Liver (tissue), 3 donors: Measurements from ENCODE around the gene CES5A.

ENCODE experiments used
- EGR1 ChIP-seq, 2 donors: IDR thresholded peaks; 2 replicates each; pipeline ENCODE4 v1.6.1; 2016 to 2018; ENCODE audit warnings: antibody characterized with exemption in 2 of 2, low read depth in 2 of 2
- FOXA2 ChIP-seq: IDR thresholded peaks from 2 replicates; pipeline ENCODE4 v1.6.1; 2016; ENCODE audit warnings: antibody characterized with exemption
- MAX ChIP-seq: IDR thresholded peaks from 2 replicates; pipeline ENCODE4 v1.6.1; 2016; ENCODE audit warnings: antibody characterized with exemption
- RAD21 ChIP-seq, 2 donors: IDR thresholded peaks; 2 replicates each; pipeline ENCODE4 v1.6.1; 2016; ENCODE audit warnings: antibody characterized with exemption in 2 of 2, mild to moderate bottlenecking in 2 of 2
- RXRA ChIP-seq, 2 donors: IDR thresholded peaks; 2 replicates each; pipeline ENCODE4 v1.6.1; 2017 to 2018; ENCODE audit warnings: antibody characterized with exemption in 2 of 2, mild to moderate bottlenecking in 1 of 2
- TAF1 ChIP-seq: conservative IDR thresholded peaks from 2 replicates; pipeline ENCODE4 v1.6.1; 2016; ENCODE audit warnings: antibody characterized with exemption, mild to moderate bottlenecking
- TF ChIP-seq, protein P1 (sequence below): fragments of 150-350 bp; IDR thresholded peaks from 2 replicates; pipeline ENCODE4 v1.5.1; 2017; ENCODE audit warnings: improper control_type of control experiment, low read depth, low read length; ENCODE audit not compliant: missing input control
- TF ChIP-seq, protein P2 (sequence below): IDR thresholded peaks from 2 replicates; pipeline ENCODE4 v1.6.1; 2016; ENCODE audit warnings: antibody characterized with exemption
- TF ChIP-seq, protein P3 (sequence below): IDR thresholded peaks from 2 replicates; pipeline ENCODE4 v1.6.1; 2016; ENCODE audit warnings: antibody characterized with exemption, mild to moderate bottlenecking
- donor health status: healthy.
- donor health status: healthy.

- TF ChIP-seq, protein P1, sequence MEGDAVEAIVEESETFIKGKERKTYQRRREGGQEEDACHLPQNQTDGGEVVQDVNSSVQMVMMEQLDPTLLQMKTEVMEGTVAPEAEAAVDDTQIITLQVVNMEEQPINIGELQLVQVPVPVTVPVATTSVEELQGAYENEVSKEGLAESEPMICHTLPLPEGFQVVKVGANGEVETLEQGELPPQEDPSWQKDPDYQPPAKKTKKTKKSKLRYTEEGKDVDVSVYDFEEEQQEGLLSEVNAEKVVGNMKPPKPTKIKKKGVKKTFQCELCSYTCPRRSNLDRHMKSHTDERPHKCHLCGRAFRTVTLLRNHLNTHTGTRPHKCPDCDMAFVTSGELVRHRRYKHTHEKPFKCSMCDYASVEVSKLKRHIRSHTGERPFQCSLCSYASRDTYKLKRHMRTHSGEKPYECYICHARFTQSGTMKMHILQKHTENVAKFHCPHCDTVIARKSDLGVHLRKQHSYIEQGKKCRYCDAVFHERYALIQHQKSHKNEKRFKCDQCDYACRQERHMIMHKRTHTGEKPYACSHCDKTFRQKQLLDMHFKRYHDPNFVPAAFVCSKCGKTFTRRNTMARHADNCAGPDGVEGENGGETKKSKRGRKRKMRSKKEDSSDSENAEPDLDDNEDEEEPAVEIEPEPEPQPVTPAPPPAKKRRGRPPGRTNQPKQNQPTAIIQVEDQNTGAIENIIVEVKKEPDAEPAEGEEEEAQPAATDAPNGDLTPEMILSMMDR = no peak
- TF ChIP-seq, protein P2, sequence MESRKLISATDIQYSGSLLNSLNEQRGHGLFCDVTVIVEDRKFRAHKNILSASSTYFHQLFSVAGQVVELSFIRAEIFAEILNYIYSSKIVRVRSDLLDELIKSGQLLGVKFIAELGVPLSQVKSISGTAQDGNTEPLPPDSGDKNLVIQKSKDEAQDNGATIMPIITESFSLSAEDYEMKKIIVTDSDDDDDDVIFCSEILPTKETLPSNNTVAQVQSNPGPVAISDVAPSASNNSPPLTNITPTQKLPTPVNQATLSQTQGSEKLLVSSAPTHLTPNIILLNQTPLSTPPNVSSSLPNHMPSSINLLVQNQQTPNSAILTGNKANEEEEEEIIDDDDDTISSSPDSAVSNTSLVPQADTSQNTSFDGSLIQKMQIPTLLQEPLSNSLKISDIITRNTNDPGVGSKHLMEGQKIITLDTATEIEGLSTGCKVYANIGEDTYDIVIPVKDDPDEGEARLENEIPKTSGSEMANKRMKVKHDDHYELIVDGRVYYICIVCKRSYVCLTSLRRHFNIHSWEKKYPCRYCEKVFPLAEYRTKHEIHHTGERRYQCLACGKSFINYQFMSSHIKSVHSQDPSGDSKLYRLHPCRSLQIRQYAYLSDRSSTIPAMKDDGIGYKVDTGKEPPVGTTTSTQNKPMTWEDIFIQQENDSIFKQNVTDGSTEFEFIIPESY = no peak
- no peak for TF ChIP-seq FOXA2
- no peak for TF ChIP-seq MAX
- TF ChIP-seq TAF1 = no peak
- TF ChIP-seq EGR1 (IDR thresholded peaks at IDR 0.05; ENCODE audit: low read depth in 2 of 2) = no peak
- TF ChIP-seq, protein P3, sequence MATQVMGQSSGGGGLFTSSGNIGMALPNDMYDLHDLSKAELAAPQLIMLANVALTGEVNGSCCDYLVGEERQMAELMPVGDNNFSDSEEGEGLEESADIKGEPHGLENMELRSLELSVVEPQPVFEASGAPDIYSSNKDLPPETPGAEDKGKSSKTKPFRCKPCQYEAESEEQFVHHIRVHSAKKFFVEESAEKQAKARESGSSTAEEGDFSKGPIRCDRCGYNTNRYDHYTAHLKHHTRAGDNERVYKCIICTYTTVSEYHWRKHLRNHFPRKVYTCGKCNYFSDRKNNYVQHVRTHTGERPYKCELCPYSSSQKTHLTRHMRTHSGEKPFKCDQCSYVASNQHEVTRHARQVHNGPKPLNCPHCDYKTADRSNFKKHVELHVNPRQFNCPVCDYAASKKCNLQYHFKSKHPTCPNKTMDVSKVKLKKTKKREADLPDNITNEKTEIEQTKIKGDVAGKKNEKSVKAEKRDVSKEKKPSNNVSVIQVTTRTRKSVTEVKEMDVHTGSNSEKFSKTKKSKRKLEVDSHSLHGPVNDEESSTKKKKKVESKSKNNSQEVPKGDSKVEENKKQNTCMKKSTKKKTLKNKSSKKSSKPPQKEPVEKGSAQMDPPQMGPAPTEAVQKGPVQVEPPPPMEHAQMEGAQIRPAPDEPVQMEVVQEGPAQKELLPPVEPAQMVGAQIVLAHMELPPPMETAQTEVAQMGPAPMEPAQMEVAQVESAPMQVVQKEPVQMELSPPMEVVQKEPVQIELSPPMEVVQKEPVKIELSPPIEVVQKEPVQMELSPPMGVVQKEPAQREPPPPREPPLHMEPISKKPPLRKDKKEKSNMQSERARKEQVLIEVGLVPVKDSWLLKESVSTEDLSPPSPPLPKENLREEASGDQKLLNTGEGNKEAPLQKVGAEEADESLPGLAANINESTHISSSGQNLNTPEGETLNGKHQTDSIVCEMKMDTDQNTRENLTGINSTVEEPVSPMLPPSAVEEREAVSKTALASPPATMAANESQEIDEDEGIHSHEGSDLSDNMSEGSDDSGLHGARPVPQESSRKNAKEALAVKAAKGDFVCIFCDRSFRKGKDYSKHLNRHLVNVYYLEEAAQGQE = no peak
- TF ChIP-seq RXRA (IDR thresholded peaks at IDR 0.05) = no peak
- TF ChIP-seq RAD21 (IDR thresholded peaks at IDR 0.05) = no peak
Measured at GRCh38 chr16:55907661-55908060, 32.5 kb upstream of the CES5A start.
